Mesenteric fat pad (tissue), 1 donor: ENCODE data around the gene TIPIN. TPM values are rescaled to one million over a fixed set of nuclear protein-coding genes. Genes with fewer than 3 reads are reported as not detected.
"Not testable (repeated sequence)": the region's sequence is repeated elsewhere in the genome, so short reads cannot be mapped to it uniquely, and the experiment has no call there.

Experiments
- DNase-seq: peaks from one replicate; pipeline ENCODE4 v3.0.0-alpha.2; 2020; ENCODE audit warnings: low spot score
- long read RNA-seq: library from polyadenylated mRNA; unstranded; transcript quantifications from one replicate; pipeline ENCODE4 v2.0.0, GENCODE V29; 2020
- total RNA-seq: library from RNA; stranded (reverse); fragmentation: NEBNext Ultra II Directional; extraction: Animal tissue kit (Norgen Biotek cat#: 25700); gene quantifications from one replicate; pipeline ENCODE4 v1.2.1, GENCODE V29; 2021
- donor health status: DM: yes; HTN: yes; CAD: no.

The TIPIN gene
- 5.3 TPM for total RNA-seq
- long read RNA-seq, transcript TIPIN-201 (8 exons, 1,744 nt): major isoform, 5 of 14 reads
- long read RNA-seq, partial matches to known transcripts: 0 of 14 reads
- long read RNA-seq, other reads (novel, unspliced or antisense): 8 of 14 reads

GRCh38 chr15:66356359-66357236 is at the start of gene TIPIN:
TSS of gene TIPIN (minus strand) at chr15:66356685. CDS start at chr15:66352947, 3,738 bp downstream.
- peak; percentile 98 for DNase-seq

DNA sequence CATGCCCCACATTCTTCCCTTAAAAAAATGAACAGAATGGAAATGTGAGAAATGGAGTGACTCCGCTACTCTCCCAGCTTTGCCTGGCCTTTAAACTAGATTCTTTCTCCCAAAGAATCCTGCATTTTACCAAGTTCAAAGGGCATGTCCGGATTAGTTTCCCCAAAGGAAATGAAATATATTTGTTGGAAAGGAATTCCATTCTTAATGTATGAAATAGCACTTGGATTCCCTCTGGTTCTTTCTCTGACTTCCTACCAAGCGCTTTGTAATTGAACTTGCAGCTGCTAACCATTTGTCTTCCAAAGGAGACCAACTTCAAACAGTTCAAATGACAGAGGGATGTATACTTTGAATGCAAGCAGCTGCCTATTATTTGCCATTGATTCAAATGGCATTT is 49.1 kb upstream of the TIPIN start:
- no peak for DNase-seq

DNA sequence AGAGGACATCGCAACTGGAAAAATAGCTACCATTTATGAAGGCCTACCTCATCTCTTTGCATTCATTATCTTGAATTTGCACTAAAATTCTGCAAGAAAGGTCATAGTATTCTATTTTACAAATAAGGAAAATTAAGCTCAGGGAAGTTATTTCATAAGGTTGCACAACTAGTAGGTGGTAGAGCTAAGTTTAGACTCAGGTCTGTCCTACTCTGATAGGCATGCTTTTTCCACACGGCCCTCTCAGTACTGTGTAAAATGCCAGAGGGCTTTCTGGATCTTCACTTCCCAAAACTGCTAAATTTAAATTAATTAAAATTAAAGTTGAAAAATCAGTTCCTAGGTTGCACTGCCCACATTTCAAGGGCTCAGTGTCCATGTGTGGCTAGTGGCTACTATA is 48.5 kb upstream of the TIPIN start:
- DNase-seq: no peak

- no peak for DNase-seq
Observed at GRCh38 chr15:66404532-66404931, 48.0 kb upstream of the TIPIN start.

GRCh38 chr15:66404122-66404521 is 47.6 kb upstream of the TIPIN start:
- DNase-seq: no peak

GRCh38 chr15:66403323-66403722 is 46.8 kb upstream of the TIPIN start:
- DNase-seq: no peak

- no peak for DNase-seq
Observed at GRCh38 chr15:66402761-66403284, 46.3 kb upstream of the TIPIN start.

GRCh38 chr15:66401130-66402021 is 44.9 kb upstream of the TIPIN start:
- DNase-seq: no peak

- DNase-seq: no peak
Observed at GRCh38 chr15:66400351-66400774, 43.9 kb upstream of the TIPIN start.

DNA sequence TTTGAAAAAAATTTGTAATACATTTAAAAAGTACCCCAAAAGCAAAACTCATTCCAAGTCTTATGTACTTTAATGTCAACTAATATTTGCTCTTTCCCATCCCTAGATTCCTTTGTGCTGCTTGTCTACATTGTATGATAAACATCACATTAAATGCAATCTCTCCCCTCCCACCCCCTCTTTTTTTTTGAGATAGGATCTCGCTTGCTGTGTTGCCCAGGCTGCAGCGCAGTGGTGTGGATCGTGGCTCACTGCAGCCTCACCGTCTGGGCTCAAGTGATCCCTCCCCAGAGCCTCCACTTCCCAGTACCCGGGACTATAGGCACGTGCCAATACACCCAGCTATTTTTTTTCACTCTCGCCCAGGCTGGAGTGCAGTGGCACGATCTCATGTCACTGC is 42.8 kb upstream of the TIPIN start:
- no peak for DNase-seq

- no peak for DNase-seq
Observed at GRCh38 chr15:66394915-66395314, 38.4 kb upstream of the TIPIN start.

- DNase-seq: no peak
Observed at GRCh38 chr15:66394472-66394871, 38.0 kb upstream of the TIPIN start.

DNA sequence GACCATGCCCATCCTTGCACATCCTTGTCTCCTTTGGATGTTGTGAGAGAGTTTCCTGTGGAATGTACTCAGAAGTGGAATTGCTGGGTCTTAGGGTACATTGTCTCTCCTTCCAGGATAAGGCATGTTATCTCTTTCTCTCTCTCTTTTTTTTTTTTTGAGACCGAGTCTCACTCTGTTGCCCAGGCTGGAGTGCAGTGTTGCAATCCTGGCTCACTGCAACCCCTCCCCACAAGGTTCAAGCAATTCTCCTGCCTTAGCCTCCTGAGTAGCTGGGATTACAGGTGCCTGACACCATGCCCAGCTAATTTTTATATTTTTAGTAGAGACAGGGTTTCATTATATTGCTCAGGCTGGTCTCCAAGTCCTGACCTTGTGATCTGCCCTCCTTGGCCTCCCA is 36.6 kb upstream of the TIPIN start:
- not testable (repeated sequence) for DNase-seq

DNA sequence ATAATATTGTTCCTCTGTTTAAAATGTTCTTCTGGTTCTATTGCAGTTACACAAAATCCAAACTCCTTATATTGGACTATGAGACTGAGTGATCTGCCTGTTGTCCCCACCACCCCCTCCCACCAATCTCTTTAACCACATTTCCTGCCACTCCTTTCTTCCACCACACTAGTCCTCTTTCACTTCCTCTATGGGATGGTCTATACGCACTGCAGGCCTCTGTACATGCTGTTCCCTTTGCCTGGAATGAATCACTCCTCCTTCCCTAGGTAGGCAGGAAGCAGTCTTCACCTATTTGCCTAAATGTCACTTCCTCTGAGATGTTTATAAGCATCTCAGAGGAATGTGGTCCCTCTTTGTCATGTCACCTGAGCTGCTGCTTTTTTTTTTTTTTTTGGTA is 34.2 kb upstream of the TIPIN start:
- no peak for DNase-seq

- no peak for DNase-seq
Observed at GRCh38 chr15:66389859-66390381, 33.4 kb upstream of the TIPIN start.

DNA sequence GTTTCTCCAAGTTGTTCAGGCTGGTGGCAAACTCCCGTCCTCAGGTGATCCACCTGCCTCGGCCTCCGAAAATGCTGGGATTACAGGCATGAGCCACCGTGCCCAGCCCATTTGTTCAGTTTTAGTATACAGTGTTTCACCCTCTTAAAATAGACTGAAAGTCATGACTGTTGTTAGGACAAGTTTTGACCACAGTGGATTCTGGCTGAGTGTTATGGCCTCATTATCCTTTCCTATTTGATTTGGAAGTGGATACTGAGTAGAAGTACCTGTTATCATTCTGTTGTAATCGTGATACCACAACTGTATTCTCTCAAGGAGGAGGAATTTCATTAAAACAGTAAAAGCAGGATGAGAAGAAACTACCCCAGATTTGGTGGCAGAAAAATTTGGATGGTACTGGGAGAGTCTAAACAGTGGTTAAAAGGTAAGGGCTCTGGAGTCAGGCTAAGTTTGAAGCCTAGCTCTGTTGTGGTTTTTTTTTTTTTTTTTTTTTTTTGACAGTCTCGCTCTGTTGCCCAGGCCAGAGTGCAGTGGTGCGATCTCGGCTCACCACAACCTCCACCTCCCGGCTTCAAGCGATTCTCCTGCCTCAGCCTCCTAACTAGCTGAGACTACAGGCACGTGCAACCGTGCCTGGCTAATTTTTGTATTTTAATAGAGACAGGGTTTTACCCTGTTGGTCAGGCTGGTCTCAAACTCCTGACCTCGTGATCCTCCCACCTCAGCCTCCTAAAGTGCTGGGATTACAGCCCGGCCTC is 32.8 kb upstream of the TIPIN start:
- no peak for DNase-seq

DNA sequence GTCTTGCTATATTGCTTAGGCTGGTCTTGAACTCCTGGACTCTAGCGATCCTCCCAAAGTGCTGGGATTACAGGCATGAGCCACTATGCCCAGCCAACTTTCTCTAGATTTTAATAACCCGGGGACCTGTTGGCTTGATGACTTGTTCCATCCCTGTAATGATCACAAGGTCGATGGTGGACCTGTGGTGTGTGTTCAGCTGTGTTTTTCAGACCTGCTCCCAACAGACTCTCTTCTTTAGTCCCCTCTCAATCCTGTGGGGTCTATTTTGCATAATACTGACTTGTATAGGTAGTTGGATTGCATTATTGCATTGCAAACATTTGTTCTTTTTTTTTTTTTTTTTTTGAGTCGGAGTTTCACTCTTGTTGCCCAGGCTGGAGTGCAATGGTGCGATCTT is 32.1 kb upstream of the TIPIN start:
- no peak for DNase-seq

DNA sequence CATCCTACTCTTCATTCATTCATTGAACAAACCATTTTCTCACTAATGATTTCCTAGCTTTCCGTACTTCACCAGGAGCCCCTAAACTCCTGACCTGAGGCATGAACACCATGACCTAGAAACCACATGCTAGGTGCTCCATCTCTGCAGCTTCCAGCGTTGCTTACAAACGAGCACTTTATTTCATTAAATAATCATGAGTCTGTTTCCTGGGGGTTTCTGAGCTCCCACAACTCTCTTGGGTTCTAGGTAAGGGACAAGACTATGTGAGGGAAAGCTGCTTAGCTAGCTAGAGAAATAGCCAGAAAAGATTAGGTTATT is 31.5 kb upstream of the TIPIN start:
- DNase-seq: no peak

DNA sequence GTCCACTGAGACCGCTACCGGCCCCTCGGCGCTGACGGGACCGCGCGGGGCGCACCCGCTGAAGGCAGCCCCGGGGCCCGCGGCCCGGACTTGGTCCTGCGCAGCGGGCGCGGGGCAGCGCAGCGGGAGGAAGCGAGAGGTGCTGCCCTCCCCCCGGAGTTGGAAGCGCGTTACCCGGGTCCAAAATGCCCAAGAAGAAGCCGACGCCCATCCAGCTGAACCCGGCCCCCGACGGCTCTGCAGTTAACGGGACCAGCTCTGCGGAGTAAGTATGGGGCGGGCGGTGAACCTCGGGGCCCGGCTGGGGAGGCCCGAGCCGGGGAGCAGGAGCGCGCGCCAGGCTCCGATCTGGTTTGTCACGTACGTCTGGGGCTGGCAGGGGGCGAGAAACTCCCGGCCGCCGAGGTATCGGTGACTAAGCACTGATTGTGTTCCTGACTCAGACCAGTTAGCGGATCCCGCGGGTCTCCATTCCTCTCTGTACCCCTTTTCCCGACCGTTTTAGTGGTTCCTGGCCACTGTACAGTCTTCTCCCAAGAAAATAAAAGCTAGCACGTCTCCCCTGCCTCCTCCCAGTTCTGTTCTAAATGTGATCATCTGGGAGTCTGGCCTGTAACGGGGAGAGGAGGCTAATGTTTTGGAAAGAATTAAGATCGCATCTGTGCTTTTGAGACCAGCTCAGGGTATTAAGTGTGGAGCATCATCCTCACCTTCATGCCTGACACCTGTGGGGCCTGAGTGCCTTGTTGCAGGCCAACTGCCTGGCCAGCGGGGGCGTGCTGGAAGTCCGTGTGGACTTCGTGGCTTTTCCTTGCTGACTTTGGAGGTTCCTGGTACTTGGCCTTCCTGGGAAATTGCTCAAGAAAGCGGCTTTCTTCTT is 30.9 kb upstream of the TIPIN start:
- peak; percentile 92 for DNase-seq
